ENCODE results near the gene ADO.
A peak's percentile ranks its signal among the peaks of the same experiment; 100 is the strongest.

Gene ADO

GRCh38 chr10:62794306-62794705 is 10.2 kb upstream of the ADO start:
- DNase-seq (ENCODE audit: low spot score): no peak

- no peak for DNase-seq (ENCODE audit: low spot score)
Observed at GRCh38 chr10:62795100-62795499, 9.4 kb upstream of the ADO start.

DNA sequence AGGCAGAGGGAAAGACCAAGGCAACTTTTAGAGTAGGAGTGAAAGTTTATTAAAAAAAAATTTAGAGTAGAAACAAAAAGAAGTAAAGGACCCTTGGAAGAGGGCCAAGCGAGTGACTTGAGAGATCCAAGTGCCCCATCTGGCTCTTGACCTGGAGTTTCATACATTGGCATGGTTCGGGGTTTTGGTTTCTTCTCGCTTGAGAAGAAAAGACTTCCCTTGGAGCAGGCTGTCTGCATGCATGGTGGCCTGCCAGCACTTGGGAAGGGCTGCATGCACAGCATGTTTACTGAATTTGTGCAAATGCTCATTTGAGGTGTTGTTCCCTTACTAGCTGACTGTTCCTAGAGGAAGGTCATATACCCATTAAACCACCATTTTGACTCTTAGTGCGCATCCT is 8.8 kb upstream of the ADO start:
- no peak for DNase-seq (ENCODE audit: low spot score)

DNA sequence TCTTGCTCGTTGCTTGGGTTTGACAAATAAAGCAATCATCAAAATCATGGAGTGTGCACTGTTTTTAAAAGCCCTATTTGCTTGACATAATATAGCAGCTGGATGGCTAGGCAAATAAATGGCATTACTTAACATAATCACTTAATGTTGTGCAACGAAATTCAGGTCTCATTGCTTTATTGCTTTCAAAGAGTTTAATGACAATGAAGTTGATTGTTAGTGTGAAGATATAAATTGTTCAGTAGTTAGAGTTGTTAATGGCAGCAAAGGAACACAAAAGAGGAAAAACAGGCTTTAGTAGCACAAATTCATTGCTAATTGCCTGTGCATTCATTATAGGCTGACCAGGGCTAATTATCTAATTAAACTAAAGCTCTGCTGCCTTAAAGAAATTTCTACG is 7.6 kb upstream of the ADO start:
- no peak for DNase-seq (ENCODE audit: low spot score)

- DNase-seq (ENCODE audit: low spot score): no peak
Observed at GRCh38 chr10:62801871-62802270, 2.6 kb upstream of the ADO start.

- DNase-seq (ENCODE audit: low spot score): no peak
Observed at GRCh38 chr10:62803724-62804355, 680 bp upstream of the ADO start.

GRCh38 chr10:62805231-62806099 is 945 bp downstream of the ADO start:
- no peak for DNase-seq (ENCODE audit: low spot score)

DNA sequence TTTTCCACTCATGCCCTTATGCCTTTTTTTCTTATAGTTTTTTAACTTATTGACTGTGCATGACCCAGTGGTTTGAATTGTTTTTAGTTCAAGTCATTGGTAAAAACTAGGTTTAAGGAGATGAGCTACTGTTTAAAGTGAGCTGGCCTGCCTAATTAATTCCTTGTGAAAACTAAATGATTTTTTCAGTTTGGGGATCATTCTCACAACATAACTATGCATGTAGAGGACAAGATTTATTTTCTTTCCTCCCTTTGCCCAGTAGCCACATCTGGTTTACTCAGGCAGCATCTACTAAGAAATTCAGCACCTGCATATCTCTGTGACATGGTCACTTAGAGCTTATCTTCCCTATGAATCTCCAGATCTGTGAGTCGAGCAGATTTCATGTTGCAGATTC is 1.7 kb downstream of the ADO start:
- no peak for DNase-seq (ENCODE audit: low spot score)

- no peak for DNase-seq (ENCODE audit: low spot score)
Observed at GRCh38 chr10:62810156-62810902, 5.8 kb downstream of the ADO start.

DNA sequence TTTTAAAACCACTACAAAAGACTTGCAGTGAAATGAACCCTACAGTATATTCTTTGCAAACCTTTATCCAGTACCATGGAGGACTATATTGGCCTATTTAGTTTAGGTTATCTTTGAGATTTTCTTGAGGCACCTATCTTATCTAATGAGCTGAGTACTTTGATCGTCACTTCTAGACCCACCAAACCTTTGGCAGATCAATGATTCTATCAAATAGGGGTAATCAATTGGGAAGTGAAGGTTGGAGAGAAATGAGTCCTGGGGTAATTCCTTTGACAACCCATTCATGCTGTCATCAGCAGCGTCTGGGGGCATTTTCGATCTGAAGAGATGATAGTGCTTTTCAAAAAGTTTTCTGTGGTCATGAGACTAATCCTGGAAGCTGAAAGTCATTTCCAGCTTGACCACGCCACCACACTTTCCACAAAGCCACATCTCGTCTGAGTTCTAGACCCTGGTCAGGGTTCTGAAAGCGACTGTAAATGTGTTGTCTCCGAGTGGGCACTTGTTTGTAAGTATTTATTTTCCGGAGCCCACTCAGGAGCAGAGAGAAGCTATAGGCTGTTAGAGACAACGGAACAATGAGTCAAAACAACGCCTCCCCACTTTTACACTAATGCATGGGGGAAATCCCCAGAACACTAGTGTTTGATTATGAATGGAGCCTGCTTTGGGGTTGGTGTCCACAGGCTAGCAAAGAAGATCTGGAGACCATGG is 6.8 kb downstream of the ADO start:
- no peak for DNase-seq (ENCODE audit: low spot score)

DNA sequence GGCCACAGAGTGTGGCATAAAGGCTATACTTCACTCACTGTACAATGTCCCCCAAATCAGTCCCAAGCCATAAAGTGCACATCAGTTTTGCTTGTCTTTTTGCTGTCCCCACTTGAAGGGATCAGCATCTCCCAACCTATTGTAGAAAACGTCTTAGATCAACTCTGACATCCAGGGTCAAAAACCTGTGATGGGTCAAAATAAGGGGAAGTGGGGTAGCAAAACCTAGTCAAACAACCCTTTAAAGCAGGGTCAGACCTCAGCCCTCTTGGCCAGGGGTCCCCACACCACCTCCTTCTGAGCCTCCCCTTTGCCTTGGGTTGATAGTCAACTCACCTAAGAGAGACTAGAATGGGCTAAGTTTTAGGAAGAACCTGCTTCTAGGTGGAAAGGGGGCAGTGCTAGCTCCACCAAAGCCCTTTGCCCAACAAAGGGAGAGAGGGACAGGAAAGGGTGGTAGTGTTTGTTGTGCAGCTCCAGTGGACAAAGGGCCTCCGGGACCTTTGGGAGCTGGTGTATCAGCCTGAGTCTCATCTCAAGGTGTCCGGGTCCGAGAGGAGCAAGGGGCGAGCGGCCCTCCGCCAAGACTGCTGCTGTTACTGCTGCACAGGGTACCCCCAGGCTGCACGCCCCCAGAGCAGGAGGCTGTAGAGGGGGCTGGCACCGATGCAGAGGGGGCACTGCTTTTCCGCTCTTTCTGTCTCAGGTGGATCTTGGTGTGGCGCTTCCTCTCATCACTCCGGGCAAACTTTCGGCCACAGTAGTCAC is 8.3 kb downstream of the ADO start:
- no peak for DNase-seq (ENCODE audit: low spot score)

GRCh38 chr10:62813453-62813852 is 8.9 kb downstream of the ADO start:
- DNase-seq (ENCODE audit: low spot score): no peak

DNA sequence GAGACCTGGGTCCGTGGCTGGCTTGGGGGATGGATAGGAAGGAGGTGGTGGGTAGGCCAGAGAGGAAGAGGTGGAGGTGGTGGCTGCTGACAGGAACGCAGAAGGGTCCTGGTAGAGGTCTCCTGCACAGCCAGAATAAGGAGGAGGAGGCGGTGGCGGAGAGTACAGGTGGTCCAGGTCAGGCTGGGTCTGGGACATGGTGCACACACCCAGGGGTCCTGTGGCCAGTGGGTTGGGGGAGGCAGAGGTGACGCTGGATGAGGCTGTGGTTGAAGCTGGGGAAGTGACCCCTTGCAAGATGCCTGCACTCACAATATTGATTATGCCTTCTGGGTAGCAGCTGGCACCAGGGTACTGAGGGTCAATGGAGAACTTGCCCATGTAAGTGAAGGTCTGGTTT is 9.5 kb downstream of the ADO start:
- no peak for DNase-seq (ENCODE audit: low spot score)

DNA sequence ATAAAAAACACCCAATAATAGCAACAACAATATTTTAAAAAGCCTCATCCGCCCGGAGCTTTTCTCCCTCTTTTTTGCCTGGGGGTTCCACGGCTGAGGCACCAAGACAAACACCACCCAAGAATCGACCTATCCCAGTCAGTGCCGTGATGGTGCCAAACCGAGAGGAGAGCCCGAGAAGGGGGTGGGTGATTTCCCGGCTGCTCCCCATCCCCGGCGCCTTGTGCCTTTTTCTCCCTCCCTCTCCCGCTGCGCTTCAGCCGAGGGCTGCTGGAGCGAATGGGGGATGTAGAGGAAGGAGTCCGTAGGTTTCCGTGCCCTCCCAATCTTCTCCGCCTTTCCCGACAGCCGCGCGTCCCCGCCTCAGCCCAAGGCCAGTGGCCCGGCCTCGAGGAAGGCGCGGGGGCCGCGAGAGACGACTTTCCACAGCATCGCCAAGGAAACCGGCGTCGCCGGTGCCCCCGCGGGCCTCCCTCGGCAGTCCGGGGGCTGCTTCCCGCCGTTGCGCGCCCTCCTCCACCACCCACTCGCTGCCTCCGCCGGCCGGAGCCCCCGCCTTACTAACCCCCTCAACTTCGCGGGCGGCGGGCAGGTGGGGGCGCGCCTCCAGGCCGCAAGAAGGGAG is 10.3 kb downstream of the ADO start:
- DNase-seq (ENCODE audit: low spot score): no peak

GRCh38 chr10:62815381-62816075 is 11.0 kb downstream of the ADO start:
- no peak for DNase-seq (ENCODE audit: low spot score)

- no peak for DNase-seq (ENCODE audit: low spot score)
Observed at GRCh38 chr10:62816076-62816330, 11.5 kb downstream of the ADO start.

DNA sequence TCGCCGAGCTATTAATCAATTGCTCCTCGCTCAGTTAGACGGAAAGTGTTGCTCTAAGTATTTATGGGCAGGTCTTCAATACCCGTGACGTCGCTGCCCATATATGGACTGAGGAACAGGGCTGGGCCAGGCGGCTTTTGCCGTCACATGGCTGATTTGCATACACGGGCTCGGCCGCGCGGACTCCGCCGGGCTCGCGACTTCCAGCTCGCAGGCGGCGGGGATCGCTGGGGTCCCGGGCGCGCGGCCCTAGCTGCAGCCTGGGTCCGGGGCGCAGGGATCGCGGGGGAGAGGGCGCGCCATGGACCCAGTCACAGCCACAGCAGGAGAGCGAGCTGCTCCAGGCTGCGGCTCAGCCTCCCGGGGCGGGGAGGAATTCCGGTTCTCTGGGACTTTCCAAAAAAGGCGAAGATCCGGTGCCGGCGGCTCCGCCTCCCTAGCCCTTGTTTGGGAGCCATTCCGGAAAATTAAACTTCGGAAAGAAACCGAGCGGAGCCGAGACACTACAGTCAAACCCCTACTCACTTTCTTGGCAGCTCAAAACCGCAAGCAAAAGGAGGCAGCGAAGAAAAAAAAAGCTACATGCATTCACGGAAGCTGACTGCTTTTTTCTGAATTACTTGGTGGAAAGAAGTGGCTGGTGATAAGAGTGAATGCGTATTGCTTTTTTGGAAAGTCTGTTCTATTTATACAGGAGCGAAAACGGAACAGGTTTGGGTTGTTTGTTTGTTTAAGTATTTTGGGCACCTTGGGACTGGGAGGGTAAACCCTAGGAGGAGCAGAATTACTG is 12.0 kb downstream of the ADO start, which contains the start of gene EGR2:
EGR2 (minus strand) TSS at position 36 of the 790 bp plus-strand sequence. CDS start 337 bp downstream, outside the sequence.
- DNase-seq (ENCODE audit: low spot score): peak; percentile 96

DNA sequence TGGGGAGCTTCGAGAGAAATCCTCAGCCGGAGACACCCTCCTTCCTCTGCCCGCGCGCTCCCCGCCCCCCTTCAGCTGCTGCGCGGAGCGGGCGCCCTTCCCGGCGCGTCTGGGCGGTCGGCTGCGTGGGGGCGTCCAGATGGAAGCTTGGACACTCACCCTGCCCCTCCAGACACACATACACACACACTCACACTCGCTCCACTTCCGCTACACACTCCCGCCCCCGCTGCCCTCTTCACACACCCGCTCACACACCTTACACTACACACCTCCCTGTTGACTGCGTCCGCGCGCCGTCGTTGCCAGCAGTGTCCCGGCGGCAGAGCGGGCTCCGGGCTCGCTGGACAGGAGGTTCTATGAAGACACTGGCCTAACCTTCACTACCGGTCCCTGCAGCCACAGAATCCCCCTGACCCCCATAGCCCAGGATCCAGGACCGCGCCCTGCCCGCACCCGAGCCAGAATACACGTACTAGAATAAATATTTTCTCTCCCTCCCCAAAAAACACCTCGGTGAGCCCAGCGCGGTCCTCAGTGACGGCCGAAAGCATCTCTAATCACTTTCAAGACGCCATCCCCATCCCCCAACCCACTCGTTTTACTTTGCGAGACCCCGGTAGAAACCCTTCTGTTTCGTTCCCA is 12.7 kb downstream of the ADO start:
- no peak for DNase-seq (ENCODE audit: low spot score)

- DNase-seq (ENCODE audit: low spot score): peak; percentile 73
Observed at GRCh38 chr10:62817766-62818425, 13.4 kb downstream of the ADO start.

Data from pons (tissue), 1 donor.